Transverse colon (tissue), 4 donors: Measurements from ENCODE around the gene SIPA1L3. TPM values are rescaled to one million over a fixed set of nuclear protein-coding genes. Genes with fewer than 3 reads are reported as not detected.

Source experiments
- DNase-seq: peaks from one replicate; pipeline ENCODE4 v3.0.0-alpha.2; 2019
- H3K27ac ChIP-seq, 4 donors: fragments of 200-600 bp; sonication (generic); 2 replicates each; pipeline ENCODE4 v1.5.1; 2016 to 2018; ENCODE audit warnings: inconsistent platforms in 4 of 4
- H3K27me3 ChIP-seq: fragments of 200-600 bp; sonication (generic); 2 replicates; pipeline ENCODE4 v1.5.1; 2017; ENCODE audit warnings: inconsistent platforms
- H3K36me3 ChIP-seq, 4 donors: fragments of 200-600 bp; sonication (generic); 2 replicates each; pipeline ENCODE4 v1.5.1; 2017 to 2019; ENCODE audit warnings: inconsistent platforms in 4 of 4
- H3K4me1 ChIP-seq, 4 donors: fragments of 200-600 bp; sonication (generic); 2 replicates each; pipeline ENCODE4 v1.5.1; 2017 to 2020; ENCODE audit warnings: inconsistent platforms in 4 of 4
- H3K4me3 ChIP-seq, 4 donors: fragments of 200-600 bp; sonication (generic); 1 replicate in 1 of 4; 2 replicates in 3 of 4; pipeline versions ENCODE4 v1.5.1 to v1.6.1; 2017 to 2019; ENCODE audit warnings: inconsistent platforms in 4 of 4
- H3K9me3 ChIP-seq, 2 donors: fragments of 200-600 bp; sonication (generic); 2 replicates each; pipeline ENCODE4 v1.5.1; 2017 to 2019; ENCODE audit warnings: inconsistent platforms in 2 of 2
- CTCF ChIP-seq, 5 experiments: fragments of 200-600 bp in 3 of 5; fragments of 450-650 bp in 2 of 5; sonication (generic) in 3 of 5; IDR thresholded peaks; 1 replicate in 2 of 5; 2 replicates in 3 of 5; pipeline ENCODE4 v1.5.1; 2016 to 2017; ENCODE audit warnings: antibody characterized with exemption in 5 of 5, inconsistent platforms in 3 of 5, mild to moderate bottlenecking in 2 of 5, moderate library complexity in 1 of 5
- EP300 ChIP-seq: sonication (generic); formaldehyde crosslinking; IDR thresholded peaks from one replicate; pipeline ENCODE4 v1.6.1; 2017; ENCODE audit warnings: antibody characterized with exemption, low read depth
- POLR2A ChIP-seq: fragments of 450-650 bp; IDR thresholded peaks from one replicate; pipeline ENCODE4 v1.6.1; 2016; ENCODE audit warnings: antibody characterized with exemption, mild to moderate bottlenecking, moderate library complexity
- POLR2AphosphoS5 ChIP-seq, 3 donors: sonication (generic); formaldehyde crosslinking; IDR thresholded peaks; one replicate each; pipeline ENCODE4 v1.6.1; 2016; ENCODE audit warnings: antibody characterized with exemption in 3 of 3
- WGBS, 2 donors: methylation state at CpG; one replicate each; pipeline ENCODE4 v1.1.5; 2018; ENCODE audit warnings: low coverage in 1 of 2; 5-methylcytosine and 5-hydroxymethylcytosine counted together
- in situ Hi-C, 4 donors: fragments of 200-750 bp; cut with MboI; loops; one replicate each; pipeline versions ENCODE4 v1.15.0 to v1.15.1; 2017; ENCODE audit warnings: low sequenced_read_pairs in 3 of 4, low pct_ligation_motif_present in 1 of 4, low pct_unique_long_range_greater_than_20kb in 1 of 4
- intact Hi-C: fragments of 100-400 bp; cut with DNase I; formaldehyde crosslinking; loops from one replicate; pipeline ENCODE4 v1.15.1; 2023; ENCODE audit warnings: low total_unique reads
- total RNA-seq, 4 donors: library from RNA; depleted of rRNA; stranded (reverse); fragments of >200 nt; gene quantifications; one replicate each; pipeline ENCODE4 v1.1.0, GENCODE V29; 2016

Gene SIPA1L3
- total RNA-seq, 4 donors from 2014 or later, result 191 to 284 (median 231) TPM

- Histone ChIP-seq H3K27ac (no peak overlapping the region), H3K4me3 (no peak overlapping the region), H3K9me3 (peaks cover 0 to 7% of the 10 kb centered on the region in 2 donors), H3K4me1 (no peaks in the 10 kb centered on the region), H3K36me3 (no peaks in the 10 kb centered on the region), H3K27me3 (peaks cover 24% of the 10 kb centered on the region)
- in situ Hi-C loops, result loop anchor here in 2 of 4 donors (25.0 kb wide), 4 partner anchors 202 to 452 kb away; partner anchors contain the start of genes CATSPERG (in 1 of the 2) and DPF1 (in 1 of the 2)
- DNase-seq, result no peak
- TF ChIP-seq CTCF (IDR thresholded peaks at IDR 0.05) (no peak), EP300 (no peak), POLR2A (no peak), POLR2AphosphoS5 (IDR thresholded peaks at IDR 0.05) (no peak)
- intact Hi-C loops, result no loop called here
- WGBS, 2 donors, result 80 to 90% methylated on average over 1 of the region's 1 CpG
Observed at GRCh38 chr19:37885392-37885791, 21.6 kb upstream of the SIPA1L3 start.

GRCh38 chr19:37886571-37886970 lies 20.4 kb upstream of the SIPA1L3 start:
- Histone ChIP-seq H3K27ac (no peak overlapping the region), H3K4me3 (no peak overlapping the region), H3K36me3 (no peaks in the 10 kb centered on the region), H3K27me3 (peaks cover 24% of the 10 kb centered on the region), H3K9me3 (peaks cover 0 to 7% of the 10 kb centered on the region in 2 donors), H3K4me1 (no peaks in the 10 kb centered on the region)
- DNase-seq, result no peak
- no peak for TF ChIP-seq POLR2AphosphoS5 (IDR thresholded peaks at IDR 0.05)
- no peak for TF ChIP-seq CTCF (IDR thresholded peaks at IDR 0.05)
- no peak for TF ChIP-seq POLR2A
- no peak for TF ChIP-seq EP300
- in situ Hi-C loops (loop anchor here in 2 of 4 donors (25.0 kb wide), 4 partner anchors 201 to 451 kb away; partner anchors contain the start of genes CATSPERG (in 1 of the 2) and DPF1 (in 1 of the 2)), intact Hi-C loops (no loop called here)
- 62 to 78% methylated on average over 1 of the region's 1 CpG for WGBS, 2 donors

GRCh38 chr19:37893845-37894575 lies 13.0 kb upstream of the SIPA1L3 start:
- Histone ChIP-seq H3K36me3 (no peaks in the 10 kb centered on the region), H3K4me3 (no peak overlapping the region), H3K27ac (no peak overlapping the region), H3K9me3 (no peaks in the 10 kb centered on the region), H3K27me3 (peaks cover 14% of the 10 kb centered on the region), H3K4me1 (no peaks in the 10 kb centered on the region)
- no peak for TF ChIP-seq EP300
- TF ChIP-seq POLR2A, result no peak
- no peak for TF ChIP-seq CTCF (IDR thresholded peaks at IDR 0.05)
- TF ChIP-seq POLR2AphosphoS5 (IDR thresholded peaks at IDR 0.05), result no peak
- intact Hi-C loops, result no loop called here
- in situ Hi-C loops, result loop anchor here in 2 of 4 donors (25.0 kb wide), 4 partner anchors 193 to 443 kb away; partner anchors contain the start of genes CATSPERG (in 1 of the 2) and DPF1 (in 1 of the 2)
- 25 to 65% methylated on average over 1 to 11 of the region's 11 CpGs for WGBS, 2 donors
- no peak for DNase-seq

- no peak overlapping the region for H3K27ac ChIP-seq
- TF ChIP-seq POLR2A, result no peak
- no peak for TF ChIP-seq CTCF (IDR thresholded peaks at IDR 0.05)
- TF ChIP-seq EP300, result no peak
- no peak overlapping the region for H3K4me3 ChIP-seq
- H3K27me3 ChIP-seq, result peaks cover 4% of the 10 kb centered on the region
- H3K9me3 ChIP-seq, result no peaks in the 10 kb centered on the region
- DNase-seq, result no peak
- no peaks in the 10 kb centered on the region for H3K36me3 ChIP-seq
- H3K4me1 ChIP-seq, result no peaks in the 10 kb centered on the region
- whole genome bisulfite sequencing, 2 donors, result 81 to 100% methylated on average over 1 to 8 of the region's 8 CpGs
- intact Hi-C loops (no loop called here), in situ Hi-C loops (loop anchor here in 2 of 4 donors (25.0 kb wide), 4 partner anchors 191 to 441 kb away; partner anchors contain the start of genes CATSPERG (in 1 of the 2) and DPF1 (in 1 of the 2))
Observed at GRCh38 chr19:37896180-37896579, 10.8 kb upstream of the SIPA1L3 start.
